Measurements from ENCODE around the gene AGAP2.

Gene AGAP2

GRCh38 chr12:57732726-57733593 lies 5.6 kb downstream of the AGAP2 start:
- Histone ChIP-seq H3K4me3 (no peak overlapping the region), H3K27ac (no peak overlapping the region), H3K9ac (ENCODE audit: insufficient read length) (no peak overlapping the region), H3K36me3 (ENCODE audit: insufficient read depth, low read length) (no peaks in the 10 kb centered on the region), H3K9me3 (ENCODE audit: low read depth, low read length) (no peaks in the 10 kb centered on the region)
- DNase-seq (ENCODE audit: low read depth, low spot score) = no peak
- TF ChIP-seq POLR2AphosphoS5 (IDR thresholded peaks at IDR 0.05; ENCODE audit: borderline replicate concordance, low read depth, low read length) (no peak), FOXP2 (optimal IDR thresholded peaks at IDR 0.05; ENCODE audit: control extremely low read depth, extremely low read length, insufficient read depth) (no peak), EZH2 (IDR thresholded peaks at IDR 0.05) (no peak)

GRCh38 chr12:57732270-57732669 lies 6.3 kb downstream of the AGAP2 start:
- H3K27ac ChIP-seq = no peak overlapping the region
- no peak overlapping the region for H3K4me3 ChIP-seq
- no peaks in the 10 kb centered on the region for H3K36me3 ChIP-seq (ENCODE audit: insufficient read depth, low read length)
- no peak overlapping the region for H3K9ac ChIP-seq (ENCODE audit: insufficient read length)
- TF ChIP-seq POLR2AphosphoS5 (IDR thresholded peaks at IDR 0.05; ENCODE audit: borderline replicate concordance, low read depth, low read length) (no peak), EZH2 (IDR thresholded peaks at IDR 0.05) (no peak), FOXP2 (optimal IDR thresholded peaks at IDR 0.05; ENCODE audit: control extremely low read depth, extremely low read length, insufficient read depth) (no peak)
- DNase-seq (ENCODE audit: low read depth, low spot score) = no peak
- no peaks in the 10 kb centered on the region for H3K9me3 ChIP-seq (ENCODE audit: low read depth, low read length)

GRCh38 chr12:57731411-57732080 lies 7.0 kb downstream of the AGAP2 start:
- Histone ChIP-seq H3K4me3 (no peak overlapping the region), H3K36me3 (ENCODE audit: insufficient read depth, low read length) (no peaks in the 10 kb centered on the region), H3K27ac (no peak overlapping the region), H3K9me3 (ENCODE audit: low read depth, low read length) (no peaks in the 10 kb centered on the region), H3K9ac (ENCODE audit: insufficient read length) (no peak overlapping the region)
- DNase-seq (ENCODE audit: low read depth, low spot score) = no peak
- TF ChIP-seq FOXP2 (optimal IDR thresholded peaks at IDR 0.05; ENCODE audit: control extremely low read depth, extremely low read length, insufficient read depth) = no peak
- no peak for TF ChIP-seq POLR2AphosphoS5 (IDR thresholded peaks at IDR 0.05; ENCODE audit: borderline replicate concordance, low read depth, low read length)
- TF ChIP-seq EZH2 (IDR thresholded peaks at IDR 0.05) = no peak

- Histone ChIP-seq H3K4me3 (no peak overlapping the region), H3K27ac (no peak overlapping the region), H3K36me3 (ENCODE audit: insufficient read depth, low read length) (no peaks in the 10 kb centered on the region), H3K9me3 (ENCODE audit: low read depth, low read length) (no peaks in the 10 kb centered on the region), H3K9ac (ENCODE audit: insufficient read length) (no peak overlapping the region)
- no peak for TF ChIP-seq POLR2AphosphoS5 (IDR thresholded peaks at IDR 0.05; ENCODE audit: borderline replicate concordance, low read depth, low read length)
- TF ChIP-seq FOXP2 (optimal IDR thresholded peaks at IDR 0.05; ENCODE audit: control extremely low read depth, extremely low read length, insufficient read depth) = no peak
- no peak for TF ChIP-seq EZH2 (IDR thresholded peaks at IDR 0.05)
- DNase-seq (ENCODE audit: low read depth, low spot score) = no peak
Measured at GRCh38 chr12:57730336-57731067, 8.0 kb downstream of the AGAP2 start.

- no peak for TF ChIP-seq FOXP2 (optimal IDR thresholded peaks at IDR 0.05; ENCODE audit: control extremely low read depth, extremely low read length, insufficient read depth)
- no peak for TF ChIP-seq POLR2AphosphoS5 (IDR thresholded peaks at IDR 0.05; ENCODE audit: borderline replicate concordance, low read depth, low read length)
- Histone ChIP-seq H3K9me3 (ENCODE audit: low read depth, low read length) (no peaks in the 10 kb centered on the region), H3K27ac (no peak overlapping the region), H3K9ac (ENCODE audit: insufficient read length) (no peak overlapping the region), H3K36me3 (ENCODE audit: insufficient read depth, low read length) (no peaks in the 10 kb centered on the region), H3K4me3 (no peak overlapping the region)
- no peak for DNase-seq (ENCODE audit: low read depth, low spot score)
Measured at GRCh38 chr12:57729321-57729844, 9.2 kb downstream of the AGAP2 start.

- H3K4me3 ChIP-seq = no peak overlapping the region
- no peaks in the 10 kb centered on the region for H3K36me3 ChIP-seq (ENCODE audit: insufficient read depth, low read length)
- H3K9ac ChIP-seq (ENCODE audit: insufficient read length) = no peak overlapping the region
- no peak overlapping the region for H3K27ac ChIP-seq
- no peak for DNase-seq (ENCODE audit: low read depth, low spot score)
- no peak for TF ChIP-seq FOXP2 (optimal IDR thresholded peaks at IDR 0.05; ENCODE audit: control extremely low read depth, extremely low read length, insufficient read depth)
- no peak for TF ChIP-seq POLR2AphosphoS5 (IDR thresholded peaks at IDR 0.05; ENCODE audit: borderline replicate concordance, low read depth, low read length)
- TF ChIP-seq EZH2 (IDR thresholded peaks at IDR 0.05) = no peak
- H3K9me3 ChIP-seq (ENCODE audit: low read depth, low read length) = no peaks in the 10 kb centered on the region
Measured at GRCh38 chr12:57727758-57728395, 10.7 kb downstream of the AGAP2 start.

GRCh38 chr12:57726884-57727757 lies 11.4 kb downstream of the AGAP2 start:
- no peaks in the 10 kb centered on the region for H3K36me3 ChIP-seq (ENCODE audit: insufficient read depth, low read length)
- no peaks in the 10 kb centered on the region for H3K9me3 ChIP-seq (ENCODE audit: low read depth, low read length)
- peak overlapping the region; percentile 99 for H3K4me3 ChIP-seq
- H3K27ac ChIP-seq = no peak overlapping the region
- peak overlapping the region; percentile 90 for H3K9ac ChIP-seq (ENCODE audit: insufficient read length)
- no peak for TF ChIP-seq POLR2AphosphoS5 (IDR thresholded peaks at IDR 0.05; ENCODE audit: borderline replicate concordance, low read depth, low read length)
- no peak for TF ChIP-seq FOXP2 (optimal IDR thresholded peaks at IDR 0.05; ENCODE audit: control extremely low read depth, extremely low read length, insufficient read depth)
- no peak for TF ChIP-seq EZH2 (IDR thresholded peaks at IDR 0.05)
- no peak for DNase-seq (ENCODE audit: low read depth, low spot score)
